ENCODE data around the gene PGM2.

GRCh38 chr4:37828843-37829242, 2.4 kb downstream of the PGM2 start:
- TF ChIP-seq RAD21 (conservative IDR thresholded peaks at IDR 0.05) (no peak), POLR2AphosphoS5 (IDR thresholded peaks at IDR 0.05) (no peak), EP300 (conservative IDR thresholded peaks at IDR 0.05; ENCODE audit: poor library complexity, severe bottlenecking) (no peak)
- TF ChIP-seq, protein P1, sequence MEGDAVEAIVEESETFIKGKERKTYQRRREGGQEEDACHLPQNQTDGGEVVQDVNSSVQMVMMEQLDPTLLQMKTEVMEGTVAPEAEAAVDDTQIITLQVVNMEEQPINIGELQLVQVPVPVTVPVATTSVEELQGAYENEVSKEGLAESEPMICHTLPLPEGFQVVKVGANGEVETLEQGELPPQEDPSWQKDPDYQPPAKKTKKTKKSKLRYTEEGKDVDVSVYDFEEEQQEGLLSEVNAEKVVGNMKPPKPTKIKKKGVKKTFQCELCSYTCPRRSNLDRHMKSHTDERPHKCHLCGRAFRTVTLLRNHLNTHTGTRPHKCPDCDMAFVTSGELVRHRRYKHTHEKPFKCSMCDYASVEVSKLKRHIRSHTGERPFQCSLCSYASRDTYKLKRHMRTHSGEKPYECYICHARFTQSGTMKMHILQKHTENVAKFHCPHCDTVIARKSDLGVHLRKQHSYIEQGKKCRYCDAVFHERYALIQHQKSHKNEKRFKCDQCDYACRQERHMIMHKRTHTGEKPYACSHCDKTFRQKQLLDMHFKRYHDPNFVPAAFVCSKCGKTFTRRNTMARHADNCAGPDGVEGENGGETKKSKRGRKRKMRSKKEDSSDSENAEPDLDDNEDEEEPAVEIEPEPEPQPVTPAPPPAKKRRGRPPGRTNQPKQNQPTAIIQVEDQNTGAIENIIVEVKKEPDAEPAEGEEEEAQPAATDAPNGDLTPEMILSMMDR (IDR thresholded peaks at IDR 0.05; ENCODE audit: poor library complexity, severe bottlenecking): no peak
